Measurements from ENCODE around the gene TASOR. TPM values are rescaled to one million over a fixed set of nuclear protein-coding genes. Genes with fewer than 3 reads are reported as not detected.

TASOR gene
- total RNA-seq, 1 donor from 2014 or later, result 50.2 TPM

- DNase-seq (ENCODE audit: low spot score), result no peak
These were observed 5.1 kb upstream of the TASOR start for GRCh38 chr3:56688191-56688590.

- no peak for DNase-seq (ENCODE audit: low spot score)
These were observed 964 bp upstream of the TASOR start for GRCh38 chr3:56684029-56684428.

GRCh38 chr3:56682462-56683121 lies 473 bp downstream of the TASOR start:
- peak; percentile 78 for DNase-seq (ENCODE audit: low spot score)

GRCh38 chr3:56681984-56682461 lies 1.0 kb downstream of the TASOR start:
- no peak for DNase-seq (ENCODE audit: low spot score)

- DNase-seq (ENCODE audit: low spot score), result no peak
These were observed 2.9 kb downstream of the TASOR start for GRCh38 chr3:56680054-56680580.

- DNase-seq (ENCODE audit: low spot score), result no peak
These were observed 5.8 kb downstream of the TASOR start for GRCh38 chr3:56677286-56677685.

- DNase-seq (ENCODE audit: low spot score), result no peak
These were observed 9.1 kb downstream of the TASOR start for GRCh38 chr3:56673781-56674457.

GRCh38 chr3:56667973-56668579 lies 15.0 kb downstream of the TASOR start:
- no peak for DNase-seq (ENCODE audit: low spot score)

- no peak for DNase-seq (ENCODE audit: low spot score)
These were observed 18.2 kb downstream of the TASOR start for GRCh38 chr3:56664823-56665222.

- no peak for DNase-seq (ENCODE audit: low spot score)
These were observed 27.4 kb downstream of the TASOR start for GRCh38 chr3:56655709-56656108.

- DNase-seq (ENCODE audit: low spot score), result no peak
These were observed 28.6 kb downstream of the TASOR start for GRCh38 chr3:56654460-56654859.

- DNase-seq (ENCODE audit: low spot score), result no peak
These were observed 37.7 kb downstream of the TASOR start for GRCh38 chr3:56645407-56645806.

GRCh38 chr3:56633602-56634535 lies 49.2 kb downstream of the TASOR start:
- no peak for DNase-seq (ENCODE audit: low spot score)

Other genes with a start within 250 kb of the TASOR start
- gene ERC2, start 214.8 kb downstream of the TASOR start, total RNA-seq, result 1.1 TPM
- gene CCDC66, start 126.1 kb downstream of the TASOR start, total RNA-seq, result 49.9 TPM
- 50.0 TPM for gene ARHGEF3, start 118.7 kb upstream of the TASOR start, total RNA-seq

Measured in ureter (tissue), 1 donor.